ENCODE measurements around the gene RGL4.

DNA sequence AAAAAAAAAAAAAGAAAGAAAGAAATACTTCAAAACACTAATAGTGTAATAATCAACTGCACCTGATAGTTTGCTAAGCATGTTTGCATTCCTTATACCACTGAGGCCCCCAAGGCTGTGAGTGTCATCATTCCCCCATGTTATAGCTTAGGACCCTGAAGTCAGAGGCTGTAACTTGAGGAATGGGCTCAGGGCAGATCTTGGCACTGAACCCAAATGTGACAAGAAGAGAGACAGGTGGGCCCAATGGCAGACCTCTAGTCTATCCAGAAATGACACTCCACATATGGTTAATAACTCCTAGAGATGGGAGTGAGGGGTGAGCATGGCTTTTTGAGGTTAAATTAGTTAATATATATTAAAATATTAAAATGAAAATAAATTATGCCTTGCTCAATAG lies 46.9 kb downstream of the RGL4 start:
- TF ChIP-seq, protein P1, sequence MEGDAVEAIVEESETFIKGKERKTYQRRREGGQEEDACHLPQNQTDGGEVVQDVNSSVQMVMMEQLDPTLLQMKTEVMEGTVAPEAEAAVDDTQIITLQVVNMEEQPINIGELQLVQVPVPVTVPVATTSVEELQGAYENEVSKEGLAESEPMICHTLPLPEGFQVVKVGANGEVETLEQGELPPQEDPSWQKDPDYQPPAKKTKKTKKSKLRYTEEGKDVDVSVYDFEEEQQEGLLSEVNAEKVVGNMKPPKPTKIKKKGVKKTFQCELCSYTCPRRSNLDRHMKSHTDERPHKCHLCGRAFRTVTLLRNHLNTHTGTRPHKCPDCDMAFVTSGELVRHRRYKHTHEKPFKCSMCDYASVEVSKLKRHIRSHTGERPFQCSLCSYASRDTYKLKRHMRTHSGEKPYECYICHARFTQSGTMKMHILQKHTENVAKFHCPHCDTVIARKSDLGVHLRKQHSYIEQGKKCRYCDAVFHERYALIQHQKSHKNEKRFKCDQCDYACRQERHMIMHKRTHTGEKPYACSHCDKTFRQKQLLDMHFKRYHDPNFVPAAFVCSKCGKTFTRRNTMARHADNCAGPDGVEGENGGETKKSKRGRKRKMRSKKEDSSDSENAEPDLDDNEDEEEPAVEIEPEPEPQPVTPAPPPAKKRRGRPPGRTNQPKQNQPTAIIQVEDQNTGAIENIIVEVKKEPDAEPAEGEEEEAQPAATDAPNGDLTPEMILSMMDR (IDR thresholded peaks at IDR 0.05; ENCODE audit: poor library complexity) = no peak
- TF ChIP-seq EZH2phosphoT487 (IDR thresholded peaks at IDR 0.05; ENCODE audit: low read depth, severe bottlenecking, unreplicated experiment) = no peak
